H1 (cell line): ENCODE results near the gene PHF23. TPM values are rescaled to one million over a fixed set of nuclear protein-coding genes. Genes with fewer than 3 reads are reported as not detected.

Experiments
- CTCF ChIA-PET: fragments of 300-600 bp; sonication (Branson Sonifier 250); formaldehyde crosslinking; loops from one replicate; lab custom pipeline; 2021; ENCODE audit not compliant: partially characterized antibody; lab: Charles Lee
- POLR2A ChIA-PET: fragments of 300-600 bp; sonication (Branson Sonifier 250); formaldehyde crosslinking; loops from one replicate; lab custom pipeline; 2021; ENCODE audit warnings: inconsistent platforms; ENCODE audit not compliant: partially characterized antibody; lab: Charles Lee
- DNase-seq, 2 experiments: peaks; one replicate each; pipeline versions ENCODE4 v3.0.0 to v3.0.0-alpha.2; 2010 to 2022; ENCODE audit warnings: low spot score in 2 of 2, low read depth in 1 of 2, mixed read lengths in 1 of 2
- FAIRE-seq: peaks from 2 replicates; lab custom pipeline; 2011; peaks lifted over from hg19 to GRCh38; lab: Jason Lieb, UNC
- H2AFZ ChIP-seq: 2 replicates; pipeline ENCODE4 v1.8.1; 2012; ENCODE audit warnings: low read length, inconsistent platforms
- H2AK5ac ChIP-seq: 2 replicates; pipeline ENCODE4 v1.6.1; 2013; ENCODE audit warnings: low read depth, low read length
- H2BK120ac ChIP-seq: replicated peaks from 2 replicates; pipeline ENCODE3; 2013; ENCODE audit warnings: low read depth, low read length, inconsistent platforms
- H2BK12ac ChIP-seq: 2 replicates; pipeline ENCODE4 v1.6.1; 2013; ENCODE audit warnings: low read depth, low read length
- H2BK15ac ChIP-seq: 2 replicates; pipeline ENCODE4 v1.6.1; 2013; ENCODE audit warnings: low read length
- H2BK20ac ChIP-seq: 2 replicates; pipeline ENCODE4 v1.6.1; 2013; ENCODE audit warnings: low read length
- H2BK5ac ChIP-seq: 2 replicates; pipeline ENCODE4 v1.6.1; 2013; ENCODE audit warnings: low read depth, low read length
- H3K14ac ChIP-seq: 2 replicates; pipeline ENCODE4 v1.6.1; 2013; ENCODE audit warnings: inconsistent platforms; ENCODE audit not compliant: insufficient read length
- H3K18ac ChIP-seq: 2 replicates; pipeline ENCODE4 v1.6.1; 2013; ENCODE audit warnings: low read length; ENCODE audit errors: extremely low read depth
- H3K23ac ChIP-seq: 2 replicates; pipeline ENCODE4 v1.6.1; 2013; ENCODE audit warnings: inconsistent platforms; ENCODE audit not compliant: insufficient read length
- H3K23me2 ChIP-seq: 2 replicates; pipeline ENCODE4 v1.6.1; 2013; ENCODE audit warnings: low read depth, low read length
- H3K27ac ChIP-seq: 2 replicates; pipeline ENCODE4 v1.6.1; 2011; ENCODE audit warnings: low read depth, low read length, inconsistent platforms
- H3K27me3 ChIP-seq, 4 experiments: replicated peaks in 1 of 4; 1 replicate in 1 of 4; 2 replicates in 3 of 4; pipeline versions ENCODE4 v1.6.1 to v1.8.1; 2011 to 2013; ENCODE audit warnings: low read length in 3 of 4, mild to moderate bottlenecking in 3 of 4, inconsistent platforms in 2 of 4, mixed read lengths in 2 of 4, moderate library complexity in 1 of 4; ENCODE audit not compliant: control insufficient read depth in 3 of 4, insufficient read depth in 3 of 4; ENCODE audit errors: extremely low read depth in 1 of 4
- H3K36me3 ChIP-seq, 4 experiments: 2 replicates each; pipeline versions ENCODE4 v1.6.1 to v1.8.1; 2011 to 2013; ENCODE audit warnings: mild to moderate bottlenecking in 4 of 4, low read length in 3 of 4, moderate library complexity in 2 of 4, control low read depth in 1 of 4, inconsistent platforms in 1 of 4; ENCODE audit not compliant: insufficient read depth in 4 of 4, control insufficient read depth in 2 of 4
- H3K4ac ChIP-seq: replicated peaks from 2 replicates; pipeline ENCODE3; 2013; ENCODE audit warnings: low read length, low read depth, mixed read lengths, inconsistent platforms; ENCODE audit not compliant: insufficient read length
- H3K4me1 ChIP-seq, 4 experiments: replicated peaks in 1 of 4; 1 replicate in 1 of 4; 2 replicates in 3 of 4; pipeline versions ENCODE4 v1.6.1 to v1.8.1; 2011 to 2013; ENCODE audit warnings: low read length in 3 of 4, inconsistent platforms in 2 of 4, mixed read lengths in 1 of 4; ENCODE audit not compliant: insufficient read depth in 4 of 4, control insufficient read depth in 3 of 4
- H3K4me2 ChIP-seq, 2 experiments: 2 replicates each; pipeline versions ENCODE4 v1.6.1 to v1.8.1; 2011 to 2013; ENCODE audit warnings: low read depth in 2 of 2, low read length in 2 of 2, control low read depth in 1 of 2, inconsistent platforms in 1 of 2, mild to moderate bottlenecking in 1 of 2; ENCODE audit not compliant: insufficient read depth in 1 of 2
- H3K4me3 ChIP-seq, 4 experiments: fragments of 200-600, 300-600 bp in 1 of 4; sonication (generic), shearing (Covaris generic), sonication (Bioruptor Twin) in 1 of 4; 2 replicates each; pipeline versions ENCODE4 v1.5.1 to v1.8.1; 2011 to 2016; ENCODE audit warnings: low read length in 4 of 4, low read depth in 3 of 4, control low read depth in 2 of 4, inconsistent platforms in 2 of 4, mild to moderate bottlenecking in 2 of 4, mixed read lengths in 1 of 4, moderate library complexity in 1 of 4; ENCODE audit not compliant: insufficient read depth in 2 of 4; ENCODE audit errors: extremely low read depth in 1 of 4
- H3K56ac ChIP-seq: replicated peaks from 2 replicates; pipeline ENCODE3; 2013; ENCODE audit warnings: low read depth, mild to moderate bottlenecking, mixed read lengths, low read length, inconsistent platforms; ENCODE audit not compliant: insufficient read length
- H3K79me1 ChIP-seq: 2 replicates; pipeline ENCODE4 v1.6.1; 2013; ENCODE audit warnings: low read depth, low read length, control low read depth
- H3K79me2 ChIP-seq, 2 experiments: 2 replicates each; pipeline versions ENCODE4 v1.6.1 to v1.8.1; 2012 to 2013; ENCODE audit warnings: low read length in 2 of 2, mild to moderate bottlenecking in 2 of 2, inconsistent platforms in 1 of 2; ENCODE audit not compliant: insufficient read depth in 2 of 2, control insufficient read depth in 1 of 2
- H3K9ac ChIP-seq, 4 experiments: replicated peaks in 1 of 4; 1 replicate in 1 of 4; 2 replicates in 3 of 4; pipeline versions ENCODE4 v1.6.1 to v1.8.1; 2011 to 2013; ENCODE audit warnings: low read depth in 3 of 4, low read length in 3 of 4, control low read depth in 2 of 4, mild to moderate bottlenecking in 2 of 4, moderate library complexity in 2 of 4, inconsistent platforms in 1 of 4; ENCODE audit errors: extremely low read depth in 1 of 4
- H3K9me3 ChIP-seq, 2 experiments: 2 replicates each; pipeline versions ENCODE4 v1.6.1 to v1.8.1; 2012 to 2013; ENCODE audit warnings: mild to moderate bottlenecking in 2 of 2, moderate library complexity in 2 of 2, control low read depth in 1 of 2, inconsistent platforms in 1 of 2, low read depth in 1 of 2, low read length in 1 of 2, mixed read lengths in 1 of 2; ENCODE audit not compliant: insufficient read depth in 2 of 2
- H4K20me1 ChIP-seq, 2 experiments: replicated peaks in 1 of 2; 2 replicates each; pipeline versions ENCODE3 to v1.8.1; 2011 to 2013; ENCODE audit warnings: inconsistent platforms in 2 of 2, low read length in 2 of 2, mild to moderate bottlenecking in 1 of 2; ENCODE audit not compliant: insufficient read depth in 2 of 2, control insufficient read depth in 1 of 2
- H4K5ac ChIP-seq: 2 replicates; pipeline ENCODE4 v1.6.1; 2013; ENCODE audit warnings: low read length, low read depth, mixed read lengths, inconsistent platforms; ENCODE audit not compliant: insufficient read length
- H4K8ac ChIP-seq: 2 replicates; pipeline ENCODE4 v1.8.0; 2013; ENCODE audit warnings: mild to moderate bottlenecking, moderate library complexity, low read length, inconsistent platforms; ENCODE audit not compliant: insufficient read depth; ENCODE audit errors: extremely low read depth
- H4K91ac ChIP-seq: replicated peaks from 2 replicates; pipeline ENCODE3; 2013; ENCODE audit warnings: low read length, mixed read lengths, inconsistent platforms; ENCODE audit not compliant: insufficient read length
- CBX5 ChIP-seq: fragments of 300-800, 300-1000 bp; sonication (generic); IDR thresholded peaks from 2 replicates; pipeline ENCODE4 v1.7.1; 2016; ENCODE audit warnings: antibody characterized with exemption, low read length, low read depth
- CBX8 ChIP-seq: fragments of 300-800, 300-1000 bp; sonication (generic); IDR thresholded peaks from 2 replicates; pipeline ENCODE4 v1.7.1; 2016; ENCODE audit warnings: low read depth, low read length, borderline replicate concordance
- GTF2F1 ChIP-seq: IDR thresholded peaks from 2 replicates; pipeline ENCODE4 v1.6.1; 2012; ENCODE audit warnings: low read depth, low read length, improper control_type of control experiment, borderline replicate concordance
- PHF8 ChIP-seq: fragments of 200-600 bp; sonication (generic); conservative IDR thresholded peaks from 2 replicates; pipeline ENCODE4 v1.7.1; 2012; ENCODE audit warnings: low read depth, mild to moderate bottlenecking, inconsistent platforms, low read length, moderate library complexity
- RNF2 ChIP-seq: fragments of 200-900, 300-1000 bp; sonication (generic); IDR thresholded peaks from 2 replicates; pipeline ENCODE4 v1.7.1; 2016; ENCODE audit warnings: borderline replicate concordance, low read depth, mild to moderate bottlenecking, antibody characterized with exemption, low read length; ENCODE audit not compliant: poor library complexity, severe bottlenecking; ENCODE audit errors: missing control alignments
- SP4 ChIP-seq: IDR thresholded peaks from 2 replicates; pipeline ENCODE4 v1.6.1; 2012; ENCODE audit warnings: low read length, inconsistent platforms
- WGBS, 2 experiments: shearing (Covaris generic) in 1 of 2; methylation state at CpG; one replicate each; pipeline versions ENCODE4 v1.1.6 to v1.1.7; 2013 to 2015; ENCODE audit warnings: low lambda C conversion rate in 2 of 2, mixed read lengths in 2 of 2, inconsistent platforms in 1 of 2, low coverage in 1 of 2, missing lambda C conversion rate in 1 of 2; ENCODE audit not compliant: insufficient replicate concordance in 2 of 2, insufficient coverage in 1 of 2, insufficient read length in 1 of 2; ENCODE audit errors: extremely low coverage in 1 of 2, missing lambda C conversion rate in 1 of 2; 5-methylcytosine and 5-hydroxymethylcytosine counted together
- polyA plus RNA-seq, 7 experiments: library from polyadenylated mRNA; depleted of rRNA in 3 of 7; stranded (reverse) in 5 of 7; unstranded in 2 of 7; fragments of >200 nt in 5 of 7; fragments of 200-250 nt in 2 of 7; gene quantifications; 1 replicate in 5 of 7; 2 replicates in 1 of 7; 4 replicates in 1 of 7; pipeline versions ENCODE4 v1.2.1 to v1.2.3, GENCODE V29; 2011 to 2013; ENCODE audit warnings: missing spikeins in 2 of 7, mixed read lengths in 2 of 7
- total RNA-seq: library from RNA; stranded (reverse); fragmentation: NEBNext Ultra II Directional; extraction: Animal tissue kit (Norgen Biotek cat#: 25700); gene quantifications from 2 replicates; pipeline ENCODE4 v1.2.1, GENCODE V29; 2021

The PHF23 gene
- total and polyA plus RNA-seq, 2 of the 8 experiments (the other 6 are each of a cell fraction or from before 2014, with no cell fraction given) = 47.5 to 62.8 TPM

DNA sequence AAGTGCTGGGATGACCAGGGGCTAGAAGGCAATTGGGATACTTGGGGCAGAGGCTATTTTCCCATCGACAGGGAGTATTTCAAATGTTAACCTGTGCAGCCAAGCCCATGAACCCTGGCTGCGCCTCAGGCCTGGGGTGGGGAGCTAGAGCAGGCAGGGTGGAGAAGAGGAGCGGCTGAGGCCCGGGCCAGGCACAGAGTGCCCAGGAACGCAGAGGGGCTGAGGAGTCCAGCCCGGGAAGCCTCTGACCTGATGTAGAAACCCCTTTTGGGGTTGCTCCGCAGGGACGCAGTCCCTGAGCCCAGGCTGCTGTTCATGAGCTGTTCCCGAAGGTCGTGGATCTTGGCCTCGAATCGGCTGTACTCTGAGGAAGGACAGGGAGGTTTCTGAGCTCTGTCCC lies 43.3 kb downstream of the PHF23 start:
- Histone ChIP-seq H3K79me1 (no peaks in the 10 kb centered on the region), H4K5ac (no peak overlapping the region), H3K4me2 (no peak overlapping the region), H3K9me3 (no peaks in the 10 kb centered on the region), H2BK5ac (no peak overlapping the region), H3K23me2 (no peaks in the 10 kb centered on the region), H3K14ac (no peak overlapping the region), H2AFZ (no peak overlapping the region), H3K9ac (no peak overlapping the region), H4K20me1 (peaks cover 5 to 11% of the 10 kb centered on the region in 2 experiments), H2BK20ac (no peak overlapping the region), H3K27me3 (no peaks in the 10 kb centered on the region), H3K4me3 (no peak overlapping the region), H4K8ac (no peak overlapping the region), H3K4me1 (no peaks in the 10 kb centered on the region), H3K4ac (no peak overlapping the region), H3K27ac (no peak overlapping the region), H2AK5ac (no peak overlapping the region), H2BK120ac (no peak overlapping the region), H3K36me3 (peaks cover 16 to 44% (median 30%) of the 10 kb centered on the region in 4 experiments; a peak in 7 of 8 replicates), H3K56ac (no peak overlapping the region), H4K91ac (no peak overlapping the region), H3K23ac (no peak overlapping the region), H3K18ac (no peak overlapping the region), H2BK12ac (no peak overlapping the region), H3K79me2 (no peaks in the 10 kb centered on the region), H2BK15ac (no peak overlapping the region)
- CTCF ChIA-PET = interaction anchor here (0.5 to 1.8 kb wide), 6 partner anchors 11 to 150 kb away, joined by 3 to 7 read pairs (median 5); no protein-coding TSS in a partner anchor
- 94% methylated on average over 12 of the region's 12 CpGs; no CpG with 5 or more reads in 1 of the 2 experiments for WGBS, 2 experiments
- TF ChIP-seq CBX8 = no peak
- TF ChIP-seq SP4 = no peak
- no peak for TF ChIP-seq GTF2F1
- no peak for TF ChIP-seq PHF8
- no peak for TF ChIP-seq RNF2
- TF ChIP-seq CBX5 = no peak
- DNase-seq (no peak), FAIRE-seq (no peak)
- POLR2A ChIA-PET = interaction anchor here (0.8 to 1.4 kb wide), 5 partner anchors 10 to 60 kb away, joined by 3 to 4 read pairs (median 3); no protein-coding TSS in a partner anchor
